COLO668 (cell line): ENCODE results near the gene PSMD2.
"Not testable (repeated sequence)": the region's sequence is repeated elsewhere in the genome, so short reads cannot be mapped to it uniquely, and the experiment has no call there.

Experiments
- DNase-seq: peaks from one replicate; lab custom pipeline; 2025; ENCODE audit not compliant: unreplicated experiment; lab: John Stamatoyannopoulos, UW

PSMD2 gene

DNA sequence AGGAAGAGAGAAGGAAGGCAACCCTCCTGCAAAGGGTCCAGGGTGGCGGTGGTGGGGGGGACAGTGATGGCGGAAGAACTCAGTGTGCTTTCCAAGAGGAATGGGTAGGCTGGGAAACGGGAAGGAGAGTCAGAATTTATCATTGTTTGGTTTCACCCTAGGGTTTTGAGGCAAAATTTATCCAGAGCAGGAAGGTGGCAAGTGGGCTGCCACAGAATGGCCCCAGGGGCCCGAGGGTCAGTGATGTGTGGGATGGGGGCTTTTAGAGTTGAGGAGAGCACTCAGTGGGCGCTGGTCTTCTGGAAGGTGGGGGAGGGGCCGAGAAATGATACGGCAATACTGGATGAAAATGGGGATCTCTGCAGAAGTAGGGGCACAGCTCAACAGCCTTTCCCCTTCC, 38.9 kb downstream of the PSMD2 start:
- DNase-seq, result no peak

DNA sequence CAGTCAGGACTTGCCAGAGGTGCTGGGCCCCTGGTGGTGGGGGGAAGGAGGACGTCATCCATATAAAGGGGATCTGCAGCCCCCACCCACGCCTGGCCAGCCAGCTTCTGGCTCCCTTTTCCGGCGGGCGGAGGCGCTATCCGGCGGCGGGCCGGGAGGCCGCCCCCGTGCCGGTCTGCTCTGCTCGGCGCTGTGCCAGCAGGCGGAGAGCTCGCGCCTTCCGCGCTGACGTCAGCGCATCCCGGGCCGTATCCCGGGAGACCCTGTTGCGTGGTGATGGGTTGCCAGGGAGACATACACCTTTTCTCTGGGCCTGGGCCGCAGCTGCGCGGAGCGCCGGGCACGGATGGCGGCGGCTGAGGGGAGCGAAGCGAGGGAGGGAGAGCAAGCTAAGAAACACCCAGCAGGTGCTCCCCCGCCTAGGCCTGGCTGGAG, 39.5 kb downstream of the PSMD2 start:
- peak; percentile 93 for DNase-seq

DNA sequence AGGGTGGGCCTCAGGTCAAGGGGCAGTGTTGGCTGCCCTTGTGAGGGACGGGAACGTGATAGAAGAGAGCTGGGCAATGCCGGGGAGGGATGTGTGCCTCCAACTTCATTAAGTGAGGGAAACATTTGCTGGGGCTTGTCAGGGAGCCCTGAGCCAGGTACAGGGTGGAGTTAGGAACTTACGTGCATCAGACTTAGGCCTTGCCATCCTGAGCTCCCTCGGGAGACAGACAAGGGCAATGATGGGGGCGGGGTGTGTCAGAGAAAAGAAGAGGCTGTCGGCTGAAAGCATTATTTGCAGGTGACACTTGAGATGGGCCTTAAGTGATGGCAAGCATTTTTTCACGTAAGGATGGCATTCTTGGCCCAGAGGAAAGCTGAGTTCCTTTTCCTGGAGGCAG, 40.0 kb downstream of the PSMD2 start:
- DNase-seq, result peak; percentile 39

DNA sequence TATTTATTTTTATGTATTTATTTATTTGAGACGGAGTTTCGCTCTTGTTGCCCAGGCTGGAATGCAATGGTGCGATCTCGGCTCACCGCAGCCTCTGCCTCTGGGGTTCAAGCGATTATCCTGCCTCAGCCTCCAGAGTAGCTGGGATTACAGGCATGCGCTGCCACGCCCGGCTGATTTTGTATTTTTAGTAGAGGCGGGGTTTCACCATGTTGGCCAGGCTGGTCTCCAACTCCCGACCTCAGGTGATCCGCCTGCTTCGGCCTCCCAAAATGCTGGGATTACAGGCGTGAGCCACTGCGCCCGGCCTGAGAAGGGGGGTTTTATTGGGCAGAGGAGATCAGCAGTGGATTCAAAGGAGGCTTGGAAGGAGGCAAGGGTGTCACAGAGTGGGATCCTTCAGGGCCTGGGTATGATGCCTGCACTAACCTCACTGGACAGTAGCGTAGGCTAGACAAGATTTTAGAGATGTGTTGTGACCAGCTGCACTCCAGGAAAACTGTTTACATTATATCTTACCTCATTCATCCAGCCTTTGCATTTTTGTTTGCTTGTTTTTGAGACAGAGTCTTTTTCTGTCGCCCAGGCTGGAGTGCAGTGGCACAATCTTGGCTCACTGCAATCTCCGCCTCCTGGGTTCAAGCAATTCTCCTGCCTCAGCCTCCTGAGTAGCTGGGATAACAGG, 40.6 kb downstream of the PSMD2 start:
- not testable (repeated sequence) for DNase-seq

- peak; percentile 73 for DNase-seq
These were observed 42.9 kb downstream of the PSMD2 start for GRCh38 chr3:184341925-184342324.

GRCh38 chr3:184343200-184343876, 44.3 kb downstream of the PSMD2 start:
- no peak for DNase-seq

- no peak for DNase-seq
These were observed 45.7 kb downstream of the PSMD2 start for GRCh38 chr3:184344579-184345316.

DNA sequence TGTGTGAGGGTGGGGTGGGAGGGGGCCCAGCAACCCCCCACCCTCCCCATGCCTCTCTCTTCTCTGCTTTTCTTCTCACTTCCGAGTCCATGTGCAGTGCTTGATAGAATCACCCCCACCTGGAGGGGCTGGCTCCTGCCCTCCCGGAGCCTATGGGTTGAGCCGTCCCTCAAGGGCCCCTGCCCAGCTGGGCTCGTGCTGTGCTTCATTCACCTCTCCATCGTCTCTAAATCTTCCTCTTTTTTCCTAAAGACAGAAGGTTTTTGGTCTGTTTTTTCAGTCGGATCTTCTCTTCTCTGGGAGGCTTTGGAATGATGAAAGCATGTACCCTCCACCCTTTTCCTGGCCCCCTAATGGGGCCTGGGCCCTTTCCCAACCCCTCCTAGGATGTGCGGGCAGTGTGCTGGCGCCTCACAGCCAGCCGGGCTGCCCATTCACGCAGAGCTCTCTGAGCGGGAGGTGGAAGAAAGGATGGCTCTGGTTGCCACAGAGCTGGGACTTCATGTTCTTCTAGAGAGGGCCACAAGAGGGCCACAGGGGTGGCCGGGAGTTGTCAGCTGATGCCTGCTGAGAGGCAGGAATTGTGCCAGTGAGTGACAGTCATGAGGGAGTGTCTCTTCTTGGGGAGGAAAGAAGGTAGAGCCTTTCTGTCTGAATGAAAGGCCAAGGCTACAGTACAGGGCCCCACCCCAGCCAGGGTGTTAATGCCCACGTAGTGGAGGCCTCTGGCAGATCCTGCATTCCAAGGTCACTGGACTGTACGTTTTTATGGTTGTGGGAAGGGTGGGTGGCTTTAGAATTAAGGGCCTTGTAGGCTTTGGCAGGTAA, 46.5 kb downstream of the PSMD2 start:
- peak; percentile 29 for DNase-seq

DNA sequence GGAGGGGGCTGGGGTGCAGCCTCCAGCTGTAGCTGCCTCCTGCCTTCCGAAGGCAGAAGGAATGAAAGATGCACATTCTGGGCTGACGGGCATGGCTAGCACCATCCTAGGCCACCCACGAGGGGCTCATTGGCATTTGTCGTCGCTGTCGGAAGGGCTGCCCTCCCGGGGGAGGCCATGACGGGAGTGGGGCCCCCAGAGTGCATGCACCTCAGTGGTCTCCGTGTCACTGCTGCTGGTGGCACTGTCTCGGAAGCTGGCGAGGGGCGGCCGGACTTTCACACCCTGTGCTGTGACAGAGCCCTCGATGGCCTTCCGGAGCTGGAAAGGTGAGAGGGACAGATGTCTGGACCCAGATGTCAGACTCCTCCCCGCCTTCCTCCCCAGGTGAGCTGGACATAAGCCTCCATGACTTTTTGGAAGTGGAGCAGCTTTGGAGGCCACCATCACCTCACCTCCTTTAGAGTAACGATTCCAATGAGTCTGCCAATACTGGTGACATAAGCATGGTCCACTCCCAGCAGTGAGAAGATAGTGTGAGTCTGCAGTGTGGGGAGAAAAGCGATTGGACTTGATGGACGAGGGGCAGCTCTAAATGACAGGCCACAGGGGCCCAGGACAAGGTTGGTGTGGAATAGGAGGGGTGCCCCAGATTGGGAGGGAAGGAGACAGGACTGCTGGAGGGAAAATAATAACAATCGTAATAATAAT, 47.6 kb downstream of the PSMD2 start:
- no peak for DNase-seq

GRCh38 chr3:184347321-184348056, 48.4 kb downstream of the PSMD2 start:
- DNase-seq, result no peak

- no peak for DNase-seq
These were observed 49.0 kb downstream of the PSMD2 start for GRCh38 chr3:184348057-184348382.

GRCh38 chr3:184349563-184350470, 50.8 kb downstream of the PSMD2 start:
- no peak for DNase-seq

- DNase-seq, result no peak
These were observed 51.6 kb downstream of the PSMD2 start for GRCh38 chr3:184350618-184351017.

DNA sequence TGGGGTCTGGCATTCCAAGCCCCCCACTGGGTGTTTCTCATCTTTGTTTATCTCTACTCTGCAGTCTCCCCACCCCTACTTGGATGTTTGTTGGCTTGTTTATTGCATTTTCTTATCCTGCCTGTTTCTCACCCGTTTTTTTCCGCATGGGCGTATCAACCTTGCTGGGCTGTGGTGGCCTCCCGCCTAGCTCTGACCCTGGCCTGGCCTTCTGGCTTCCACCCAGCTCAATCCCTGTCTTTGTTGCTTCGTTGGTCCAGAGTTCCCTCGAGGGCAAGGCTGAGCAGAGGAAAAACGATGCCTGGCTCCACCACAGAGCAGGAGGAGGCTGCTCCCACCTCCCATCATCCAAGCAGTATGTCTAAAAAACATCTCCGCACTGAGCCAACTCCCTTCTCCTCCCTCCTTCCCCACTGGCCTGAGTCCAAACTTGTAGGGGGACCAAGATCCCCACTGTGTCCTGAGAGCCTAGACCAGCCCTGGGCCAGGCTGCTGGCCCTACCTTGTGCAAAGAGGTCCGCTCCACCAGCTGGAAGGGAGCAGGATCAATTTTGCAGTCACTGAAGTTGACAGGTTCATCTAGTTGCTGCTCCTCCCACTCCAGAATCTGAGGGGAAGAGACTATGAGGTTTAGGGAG, 52.6 kb downstream of the PSMD2 start:
- DNase-seq, result no peak

- DNase-seq, result no peak
These were observed 53.2 kb downstream of the PSMD2 start for GRCh38 chr3:184352149-184352785.

- no peak for DNase-seq
These were observed 54.0 kb downstream of the PSMD2 start for GRCh38 chr3:184352897-184353545.

GRCh38 chr3:184353546-184353941, 54.5 kb downstream of the PSMD2 start:
- no peak for DNase-seq
